Progenitor cell of endocrine pancreas (in vitro differentiated cells): ENCODE data around the gene DDX31. TPM values are rescaled to one million over a fixed set of nuclear protein-coding genes. Genes with fewer than 3 reads are reported as not detected.

Source experiments
- DNase-seq: peaks from one replicate; pipeline ENCODE4 v3.0.0; 2021; ENCODE audit warnings: low spot score; ENCODE audit not compliant: unreplicated experiment
- H3K27ac Mint-ChIP-seq: 2 replicates; pipeline ENCODE4 v1.8.0; 2021; ENCODE audit warnings: mild to moderate bottlenecking, moderate library complexity, mixed read lengths
- H3K27me3 Mint-ChIP-seq: 2 replicates; pipeline ENCODE4 v1.8.0; 2021; ENCODE audit warnings: mixed read lengths
- H3K36me3 Mint-ChIP-seq: 2 replicates; pipeline ENCODE4 v1.8.0; 2022; ENCODE audit warnings: mixed read lengths; ENCODE audit not compliant: insufficient read depth
- H3K4me1 Mint-ChIP-seq: 2 replicates; pipeline ENCODE4 v1.8.0; 2021; ENCODE audit warnings: low read depth, mixed read lengths
- H3K4me3 Mint-ChIP-seq: 2 replicates; pipeline ENCODE4 v1.8.0; 2021; ENCODE audit warnings: low read depth, mild to moderate bottlenecking, moderate library complexity, mixed read lengths
- H3K9me3 Mint-ChIP-seq: 2 replicates; pipeline ENCODE4 v1.8.0; 2021; ENCODE audit warnings: low read depth, mixed read lengths
- total RNA-seq: library from RNA; stranded (reverse); gene quantifications from 2 replicates; pipeline ENCODE4 v1.2.1, GENCODE V29; 2021
- TF ChIP-seq, protein P1 (sequence below): fragments of 200-600 bp; sonication (generic); IDR thresholded peaks from one replicate; pipeline ENCODE4 v1.5.0; 2021; ENCODE audit warnings: antibody characterized with exemption, mild to moderate bottlenecking; ENCODE audit not compliant: unreplicated experiment

DDX31 gene
- total RNA-seq, 1 donor from 2014 or later, result 16.7 TPM

GRCh38 chr9:132584601-132585560 lies 84.9 kb downstream of the DDX31 start:
- TF ChIP-seq, protein P1, sequence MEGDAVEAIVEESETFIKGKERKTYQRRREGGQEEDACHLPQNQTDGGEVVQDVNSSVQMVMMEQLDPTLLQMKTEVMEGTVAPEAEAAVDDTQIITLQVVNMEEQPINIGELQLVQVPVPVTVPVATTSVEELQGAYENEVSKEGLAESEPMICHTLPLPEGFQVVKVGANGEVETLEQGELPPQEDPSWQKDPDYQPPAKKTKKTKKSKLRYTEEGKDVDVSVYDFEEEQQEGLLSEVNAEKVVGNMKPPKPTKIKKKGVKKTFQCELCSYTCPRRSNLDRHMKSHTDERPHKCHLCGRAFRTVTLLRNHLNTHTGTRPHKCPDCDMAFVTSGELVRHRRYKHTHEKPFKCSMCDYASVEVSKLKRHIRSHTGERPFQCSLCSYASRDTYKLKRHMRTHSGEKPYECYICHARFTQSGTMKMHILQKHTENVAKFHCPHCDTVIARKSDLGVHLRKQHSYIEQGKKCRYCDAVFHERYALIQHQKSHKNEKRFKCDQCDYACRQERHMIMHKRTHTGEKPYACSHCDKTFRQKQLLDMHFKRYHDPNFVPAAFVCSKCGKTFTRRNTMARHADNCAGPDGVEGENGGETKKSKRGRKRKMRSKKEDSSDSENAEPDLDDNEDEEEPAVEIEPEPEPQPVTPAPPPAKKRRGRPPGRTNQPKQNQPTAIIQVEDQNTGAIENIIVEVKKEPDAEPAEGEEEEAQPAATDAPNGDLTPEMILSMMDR, result no peak
- peaks cover 2% of the 10 kb centered on the region for H3K4me1 Mint-ChIP-seq
- H3K27ac Mint-ChIP-seq, result no peak overlapping the region
- no peak overlapping the region for H3K4me3 Mint-ChIP-seq
- peaks cover 82% of the 10 kb centered on the region for H3K27me3 Mint-ChIP-seq
- H3K9me3 Mint-ChIP-seq, result no peaks in the 10 kb centered on the region
- H3K36me3 Mint-ChIP-seq, result no peaks in the 10 kb centered on the region
- no peak for DNase-seq

DNA sequence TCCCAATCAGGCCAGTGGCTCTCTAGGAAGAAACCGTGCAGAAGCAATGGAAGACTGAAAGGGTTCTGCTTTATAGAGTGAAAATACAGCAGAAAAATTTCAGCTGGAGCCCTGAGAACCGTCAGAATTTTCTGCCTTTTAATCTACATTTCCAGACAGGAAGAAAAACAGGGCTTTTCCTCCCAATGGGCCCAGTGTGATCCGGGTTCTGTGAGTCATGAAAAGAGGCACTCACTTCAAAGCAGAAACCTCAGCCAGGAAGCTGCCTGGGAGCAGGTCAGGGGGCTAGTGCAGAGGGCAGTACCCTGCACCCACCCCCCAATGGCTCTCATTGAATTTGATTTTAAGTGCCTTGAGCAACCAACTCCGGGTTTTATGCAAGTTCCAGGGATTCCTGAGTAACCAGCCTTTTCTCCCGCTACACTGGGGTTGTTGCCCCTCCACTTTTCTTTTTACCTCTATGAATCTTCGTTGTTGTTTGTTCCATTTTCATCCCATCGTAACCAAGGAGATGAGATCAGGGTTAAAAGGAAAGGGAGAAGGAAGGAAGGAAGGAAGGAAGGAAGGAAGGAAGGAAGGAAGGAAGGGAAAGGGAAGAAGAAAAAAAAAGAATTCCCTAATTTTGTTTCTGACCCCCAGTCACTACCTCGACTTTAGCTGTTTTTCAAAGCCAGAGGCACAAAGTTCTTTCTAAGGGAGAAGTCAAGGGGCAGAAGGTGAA lies 86.0 kb downstream of the DDX31 start:
- H3K4me1 Mint-ChIP-seq, result peaks cover 2% of the 10 kb centered on the region

GRCh38 chr9:132582786-132583583 lies 86.8 kb downstream of the DDX31 start:
- peaks cover 2% of the 10 kb centered on the region for H3K4me1 Mint-ChIP-seq
- DNase-seq, result no peak
- H3K27ac Mint-ChIP-seq, result no peak overlapping the region
- no peak overlapping the region for H3K4me3 Mint-ChIP-seq
- TF ChIP-seq, protein P1, result no peak
- no peaks in the 10 kb centered on the region for H3K9me3 Mint-ChIP-seq
- no peaks in the 10 kb centered on the region for H3K36me3 Mint-ChIP-seq
- H3K27me3 Mint-ChIP-seq, result peaks cover 85% of the 10 kb centered on the region

More for the DNA sequence above, 86.0 kb downstream of the DDX31 start:
- H3K36me3 Mint-ChIP-seq, result no peaks in the 10 kb centered on the region
- TF ChIP-seq, protein P1, result no peak
- peaks cover 85% of the 10 kb centered on the region for H3K27me3 Mint-ChIP-seq
- H3K4me3 Mint-ChIP-seq, result no peak overlapping the region
- no peak for DNase-seq
- H3K27ac Mint-ChIP-seq, result no peak overlapping the region
- no peaks in the 10 kb centered on the region for H3K9me3 Mint-ChIP-seq

DNA sequence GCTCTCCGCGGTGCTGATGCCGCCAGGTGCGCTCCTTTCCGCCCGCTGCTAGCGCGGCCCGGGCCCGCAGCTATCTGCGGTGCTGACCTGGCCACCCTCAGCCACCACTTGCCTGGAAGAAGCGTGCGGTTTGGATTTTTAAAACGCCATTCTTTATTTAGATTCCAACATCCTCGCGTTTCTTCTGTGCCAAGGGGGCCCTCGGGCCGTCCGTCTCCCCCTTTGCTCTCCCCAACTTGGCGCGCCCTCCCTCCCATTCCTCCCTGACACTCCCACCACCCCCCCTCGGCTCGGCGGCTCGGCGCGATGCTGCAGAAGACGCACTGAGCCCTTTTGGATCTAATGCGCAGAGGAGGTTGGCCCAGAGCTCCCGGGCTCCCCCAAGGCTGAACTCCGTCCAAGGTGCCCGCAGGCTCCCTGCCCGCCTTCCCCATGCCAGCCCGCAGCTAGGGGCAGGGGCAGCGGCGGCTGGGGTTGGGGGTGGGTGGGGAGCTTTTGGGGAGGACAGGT lies 87.5 kb downstream of the DDX31 start, which contains the start of gene BARHL1:
TSS of gene BARHL1 (plus strand) at position 331 of the 510 bp plus-strand sequence. CDS start 192 bp downstream, outside the sequence.
- Mint-ChIP-seq H3K4me1 (peaks cover 2% of the 10 kb centered on the region), H3K27me3 (peaks cover 85% of the 10 kb centered on the region), H3K27ac (peak within 1 kb of the TSS; percentile 46), H3K9me3 (no peaks in the 10 kb centered on the region), H3K36me3 (no peaks in the 10 kb centered on the region), H3K4me3 (peak within 1 kb of the TSS; percentile 50)
- DNase-seq, result no peak
- TF ChIP-seq, protein P1, result no peak
